HL-60 (cell line): ENCODE data around the gene PITX1.

Source experiments
- GABPA ChIP-seq: IDR thresholded peaks from 2 replicates; pipeline ENCODE4 v1.6.1; 2012; ENCODE audit warnings: low read depth
- TF ChIP-seq, protein P1 (sequence below): IDR thresholded peaks from one replicate; pipeline ENCODE4 v1.5.1; 2011; ENCODE audit warnings: low read length, control low read depth, inconsistent platforms; ENCODE audit not compliant: insufficient read depth
- TF ChIP-seq, protein P2 (sequence below): IDR thresholded peaks from 2 replicates; pipeline ENCODE4 v1.6.1; 2012; ENCODE audit warnings: low read depth; ENCODE audit not compliant: insufficient replicate concordance

DNA sequence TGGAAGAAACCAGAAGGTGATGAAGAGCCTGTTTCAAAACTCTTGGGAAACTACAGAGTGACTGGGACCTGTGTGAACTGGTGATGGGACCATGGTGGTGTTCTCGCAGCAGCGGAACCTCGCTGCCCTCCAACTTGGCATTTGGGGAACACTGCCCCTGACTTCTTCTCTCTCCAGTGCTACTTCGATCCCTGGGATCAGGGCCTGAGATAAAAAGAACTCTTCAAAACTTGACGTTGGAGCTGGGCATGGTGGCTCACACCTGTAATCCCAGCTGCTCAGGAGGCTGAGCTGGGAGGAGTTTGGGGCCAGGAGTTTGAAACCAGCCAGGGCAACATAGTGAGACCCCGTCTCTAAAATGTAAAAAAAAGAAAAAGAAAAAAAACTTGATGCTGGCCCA lies 18.1 kb downstream of the PITX1 start:
- TF ChIP-seq, protein P1, sequence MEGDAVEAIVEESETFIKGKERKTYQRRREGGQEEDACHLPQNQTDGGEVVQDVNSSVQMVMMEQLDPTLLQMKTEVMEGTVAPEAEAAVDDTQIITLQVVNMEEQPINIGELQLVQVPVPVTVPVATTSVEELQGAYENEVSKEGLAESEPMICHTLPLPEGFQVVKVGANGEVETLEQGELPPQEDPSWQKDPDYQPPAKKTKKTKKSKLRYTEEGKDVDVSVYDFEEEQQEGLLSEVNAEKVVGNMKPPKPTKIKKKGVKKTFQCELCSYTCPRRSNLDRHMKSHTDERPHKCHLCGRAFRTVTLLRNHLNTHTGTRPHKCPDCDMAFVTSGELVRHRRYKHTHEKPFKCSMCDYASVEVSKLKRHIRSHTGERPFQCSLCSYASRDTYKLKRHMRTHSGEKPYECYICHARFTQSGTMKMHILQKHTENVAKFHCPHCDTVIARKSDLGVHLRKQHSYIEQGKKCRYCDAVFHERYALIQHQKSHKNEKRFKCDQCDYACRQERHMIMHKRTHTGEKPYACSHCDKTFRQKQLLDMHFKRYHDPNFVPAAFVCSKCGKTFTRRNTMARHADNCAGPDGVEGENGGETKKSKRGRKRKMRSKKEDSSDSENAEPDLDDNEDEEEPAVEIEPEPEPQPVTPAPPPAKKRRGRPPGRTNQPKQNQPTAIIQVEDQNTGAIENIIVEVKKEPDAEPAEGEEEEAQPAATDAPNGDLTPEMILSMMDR: no peak
- TF ChIP-seq GABPA: no peak
- TF ChIP-seq, protein P2, sequence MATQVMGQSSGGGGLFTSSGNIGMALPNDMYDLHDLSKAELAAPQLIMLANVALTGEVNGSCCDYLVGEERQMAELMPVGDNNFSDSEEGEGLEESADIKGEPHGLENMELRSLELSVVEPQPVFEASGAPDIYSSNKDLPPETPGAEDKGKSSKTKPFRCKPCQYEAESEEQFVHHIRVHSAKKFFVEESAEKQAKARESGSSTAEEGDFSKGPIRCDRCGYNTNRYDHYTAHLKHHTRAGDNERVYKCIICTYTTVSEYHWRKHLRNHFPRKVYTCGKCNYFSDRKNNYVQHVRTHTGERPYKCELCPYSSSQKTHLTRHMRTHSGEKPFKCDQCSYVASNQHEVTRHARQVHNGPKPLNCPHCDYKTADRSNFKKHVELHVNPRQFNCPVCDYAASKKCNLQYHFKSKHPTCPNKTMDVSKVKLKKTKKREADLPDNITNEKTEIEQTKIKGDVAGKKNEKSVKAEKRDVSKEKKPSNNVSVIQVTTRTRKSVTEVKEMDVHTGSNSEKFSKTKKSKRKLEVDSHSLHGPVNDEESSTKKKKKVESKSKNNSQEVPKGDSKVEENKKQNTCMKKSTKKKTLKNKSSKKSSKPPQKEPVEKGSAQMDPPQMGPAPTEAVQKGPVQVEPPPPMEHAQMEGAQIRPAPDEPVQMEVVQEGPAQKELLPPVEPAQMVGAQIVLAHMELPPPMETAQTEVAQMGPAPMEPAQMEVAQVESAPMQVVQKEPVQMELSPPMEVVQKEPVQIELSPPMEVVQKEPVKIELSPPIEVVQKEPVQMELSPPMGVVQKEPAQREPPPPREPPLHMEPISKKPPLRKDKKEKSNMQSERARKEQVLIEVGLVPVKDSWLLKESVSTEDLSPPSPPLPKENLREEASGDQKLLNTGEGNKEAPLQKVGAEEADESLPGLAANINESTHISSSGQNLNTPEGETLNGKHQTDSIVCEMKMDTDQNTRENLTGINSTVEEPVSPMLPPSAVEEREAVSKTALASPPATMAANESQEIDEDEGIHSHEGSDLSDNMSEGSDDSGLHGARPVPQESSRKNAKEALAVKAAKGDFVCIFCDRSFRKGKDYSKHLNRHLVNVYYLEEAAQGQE: no peak
